H1 (cell line): ENCODE data around the gene YY1AP1. TPM values are rescaled to one million over a fixed set of nuclear protein-coding genes. Genes with fewer than 3 reads are reported as not detected.

Experiments used
- CTCF ChIA-PET: fragments of 300-600 bp; sonication (Branson Sonifier 250); formaldehyde crosslinking; loops from one replicate; lab custom pipeline; 2021; ENCODE audit not compliant: partially characterized antibody; lab: Charles Lee
- POLR2A ChIA-PET: fragments of 300-600 bp; sonication (Branson Sonifier 250); formaldehyde crosslinking; loops from one replicate; lab custom pipeline; 2021; ENCODE audit warnings: inconsistent platforms; ENCODE audit not compliant: partially characterized antibody; lab: Charles Lee
- DNase-seq, 2 experiments: peaks; one replicate each; pipeline versions ENCODE4 v3.0.0 to v3.0.0-alpha.2; 2010 to 2022; ENCODE audit warnings: low spot score in 2 of 2, low read depth in 1 of 2, mixed read lengths in 1 of 2
- FAIRE-seq: peaks from 2 replicates; lab custom pipeline; 2011; peaks lifted over from hg19 to GRCh38; lab: Jason Lieb, UNC
- H2AFZ ChIP-seq: 2 replicates; pipeline ENCODE4 v1.8.1; 2012; ENCODE audit warnings: low read length, inconsistent platforms
- H2AK5ac ChIP-seq: 2 replicates; pipeline ENCODE4 v1.6.1; 2013; ENCODE audit warnings: low read depth, low read length
- H2BK120ac ChIP-seq: replicated peaks from 2 replicates; pipeline ENCODE3; 2013; ENCODE audit warnings: low read depth, low read length, inconsistent platforms
- H2BK12ac ChIP-seq: 2 replicates; pipeline ENCODE4 v1.6.1; 2013; ENCODE audit warnings: low read depth, low read length
- H2BK15ac ChIP-seq: 2 replicates; pipeline ENCODE4 v1.6.1; 2013; ENCODE audit warnings: low read length
- H2BK20ac ChIP-seq: 2 replicates; pipeline ENCODE4 v1.6.1; 2013; ENCODE audit warnings: low read length
- H2BK5ac ChIP-seq: 2 replicates; pipeline ENCODE4 v1.6.1; 2013; ENCODE audit warnings: low read depth, low read length
- H3K14ac ChIP-seq: 2 replicates; pipeline ENCODE4 v1.6.1; 2013; ENCODE audit warnings: inconsistent platforms; ENCODE audit not compliant: insufficient read length
- H3K18ac ChIP-seq: 2 replicates; pipeline ENCODE4 v1.6.1; 2013; ENCODE audit warnings: low read length; ENCODE audit errors: extremely low read depth
- H3K23ac ChIP-seq: 2 replicates; pipeline ENCODE4 v1.6.1; 2013; ENCODE audit warnings: inconsistent platforms; ENCODE audit not compliant: insufficient read length
- H3K23me2 ChIP-seq: 2 replicates; pipeline ENCODE4 v1.6.1; 2013; ENCODE audit warnings: low read depth, low read length
- H3K27ac ChIP-seq: 2 replicates; pipeline ENCODE4 v1.6.1; 2011; ENCODE audit warnings: low read depth, low read length, inconsistent platforms
- H3K27me3 ChIP-seq, 4 experiments: replicated peaks in 1 of 4; 1 replicate in 1 of 4; 2 replicates in 3 of 4; pipeline versions ENCODE4 v1.6.1 to v1.8.1; 2011 to 2013; ENCODE audit warnings: low read length in 3 of 4, mild to moderate bottlenecking in 3 of 4, inconsistent platforms in 2 of 4, mixed read lengths in 2 of 4, moderate library complexity in 1 of 4; ENCODE audit not compliant: control insufficient read depth in 3 of 4, insufficient read depth in 3 of 4; ENCODE audit errors: extremely low read depth in 1 of 4
- H3K36me3 ChIP-seq, 4 experiments: 2 replicates each; pipeline versions ENCODE4 v1.6.1 to v1.8.1; 2011 to 2013; ENCODE audit warnings: mild to moderate bottlenecking in 4 of 4, low read length in 3 of 4, moderate library complexity in 2 of 4, control low read depth in 1 of 4, inconsistent platforms in 1 of 4; ENCODE audit not compliant: insufficient read depth in 4 of 4, control insufficient read depth in 2 of 4
- H3K4ac ChIP-seq: replicated peaks from 2 replicates; pipeline ENCODE3; 2013; ENCODE audit warnings: low read length, low read depth, mixed read lengths, inconsistent platforms; ENCODE audit not compliant: insufficient read length
- H3K4me1 ChIP-seq, 4 experiments: replicated peaks in 1 of 4; 1 replicate in 1 of 4; 2 replicates in 3 of 4; pipeline versions ENCODE4 v1.6.1 to v1.8.1; 2011 to 2013; ENCODE audit warnings: low read length in 3 of 4, inconsistent platforms in 2 of 4, mixed read lengths in 1 of 4; ENCODE audit not compliant: insufficient read depth in 4 of 4, control insufficient read depth in 3 of 4
- H3K4me2 ChIP-seq, 2 experiments: 2 replicates each; pipeline versions ENCODE4 v1.6.1 to v1.8.1; 2011 to 2013; ENCODE audit warnings: low read depth in 2 of 2, low read length in 2 of 2, control low read depth in 1 of 2, inconsistent platforms in 1 of 2, mild to moderate bottlenecking in 1 of 2; ENCODE audit not compliant: insufficient read depth in 1 of 2
- H3K4me3 ChIP-seq, 4 experiments: fragments of 200-600, 300-600 bp in 1 of 4; sonication (generic), shearing (Covaris generic), sonication (Bioruptor Twin) in 1 of 4; 2 replicates each; pipeline versions ENCODE4 v1.5.1 to v1.8.1; 2011 to 2016; ENCODE audit warnings: low read length in 4 of 4, low read depth in 3 of 4, control low read depth in 2 of 4, inconsistent platforms in 2 of 4, mild to moderate bottlenecking in 2 of 4, mixed read lengths in 1 of 4, moderate library complexity in 1 of 4; ENCODE audit not compliant: insufficient read depth in 2 of 4; ENCODE audit errors: extremely low read depth in 1 of 4
- H3K56ac ChIP-seq: replicated peaks from 2 replicates; pipeline ENCODE3; 2013; ENCODE audit warnings: low read depth, mild to moderate bottlenecking, mixed read lengths, low read length, inconsistent platforms; ENCODE audit not compliant: insufficient read length
- H3K79me1 ChIP-seq: 2 replicates; pipeline ENCODE4 v1.6.1; 2013; ENCODE audit warnings: low read depth, low read length, control low read depth
- H3K79me2 ChIP-seq, 2 experiments: 2 replicates each; pipeline versions ENCODE4 v1.6.1 to v1.8.1; 2012 to 2013; ENCODE audit warnings: low read length in 2 of 2, mild to moderate bottlenecking in 2 of 2, inconsistent platforms in 1 of 2; ENCODE audit not compliant: insufficient read depth in 2 of 2, control insufficient read depth in 1 of 2
- H3K9ac ChIP-seq, 4 experiments: replicated peaks in 1 of 4; 1 replicate in 1 of 4; 2 replicates in 3 of 4; pipeline versions ENCODE4 v1.6.1 to v1.8.1; 2011 to 2013; ENCODE audit warnings: low read depth in 3 of 4, low read length in 3 of 4, control low read depth in 2 of 4, mild to moderate bottlenecking in 2 of 4, moderate library complexity in 2 of 4, inconsistent platforms in 1 of 4; ENCODE audit errors: extremely low read depth in 1 of 4
- H3K9me3 ChIP-seq, 2 experiments: 2 replicates each; pipeline versions ENCODE4 v1.6.1 to v1.8.1; 2012 to 2013; ENCODE audit warnings: mild to moderate bottlenecking in 2 of 2, moderate library complexity in 2 of 2, control low read depth in 1 of 2, inconsistent platforms in 1 of 2, low read depth in 1 of 2, low read length in 1 of 2, mixed read lengths in 1 of 2; ENCODE audit not compliant: insufficient read depth in 2 of 2
- H4K20me1 ChIP-seq, 2 experiments: replicated peaks in 1 of 2; 2 replicates each; pipeline versions ENCODE3 to v1.8.1; 2011 to 2013; ENCODE audit warnings: inconsistent platforms in 2 of 2, low read length in 2 of 2, mild to moderate bottlenecking in 1 of 2; ENCODE audit not compliant: insufficient read depth in 2 of 2, control insufficient read depth in 1 of 2
- H4K5ac ChIP-seq: 2 replicates; pipeline ENCODE4 v1.6.1; 2013; ENCODE audit warnings: low read length, low read depth, mixed read lengths, inconsistent platforms; ENCODE audit not compliant: insufficient read length
- H4K8ac ChIP-seq: 2 replicates; pipeline ENCODE4 v1.8.0; 2013; ENCODE audit warnings: mild to moderate bottlenecking, moderate library complexity, low read length, inconsistent platforms; ENCODE audit not compliant: insufficient read depth; ENCODE audit errors: extremely low read depth
- H4K91ac ChIP-seq: replicated peaks from 2 replicates; pipeline ENCODE3; 2013; ENCODE audit warnings: low read length, mixed read lengths, inconsistent platforms; ENCODE audit not compliant: insufficient read length
- ATF2 ChIP-seq: IDR thresholded peaks from 2 replicates; pipeline ENCODE4 v1.6.1; 2012; ENCODE audit warnings: low read length, inconsistent platforms
- BACH1 ChIP-seq: IDR thresholded peaks from 2 replicates; pipeline ENCODE4 v1.6.1; 2012; ENCODE audit warnings: low read length, improper control_type of control experiment
- CEBPB ChIP-seq: IDR thresholded peaks from 2 replicates; pipeline ENCODE4 v1.6.1; 2012; ENCODE audit warnings: low read depth, low read length
- CREB1 ChIP-seq: IDR thresholded peaks from 2 replicates; pipeline ENCODE4 v1.6.1; 2012; ENCODE audit warnings: inconsistent platforms
- KDM1A ChIP-seq: fragments of 200-600, 300-600 bp; sonication (generic); IDR thresholded peaks from 2 replicates; pipeline ENCODE4 v1.7.1; 2016; ENCODE audit warnings: mild to moderate bottlenecking, low read length, borderline replicate concordance
- MAX ChIP-seq: IDR thresholded peaks from 2 replicates; pipeline ENCODE4 v1.6.1; 2012; ENCODE audit warnings: inconsistent platforms
- PHF8 ChIP-seq: fragments of 200-600 bp; sonication (generic); conservative IDR thresholded peaks from 2 replicates; pipeline ENCODE4 v1.7.1; 2012; ENCODE audit warnings: low read depth, mild to moderate bottlenecking, inconsistent platforms, low read length, moderate library complexity
- RBBP5 ChIP-seq: IDR thresholded peaks from 2 replicates; pipeline ENCODE4 v1.7.1; 2012; ENCODE audit warnings: low read depth, mild to moderate bottlenecking, inconsistent platforms, low read length, moderate library complexity, borderline replicate concordance
- WGBS, 2 experiments: shearing (Covaris generic) in 1 of 2; methylation state at CpG; one replicate each; pipeline versions ENCODE4 v1.1.6 to v1.1.7; 2013 to 2015; ENCODE audit warnings: low lambda C conversion rate in 2 of 2, mixed read lengths in 2 of 2, inconsistent platforms in 1 of 2, low coverage in 1 of 2, missing lambda C conversion rate in 1 of 2; ENCODE audit not compliant: insufficient replicate concordance in 2 of 2, insufficient coverage in 1 of 2, insufficient read length in 1 of 2; ENCODE audit errors: extremely low coverage in 1 of 2, missing lambda C conversion rate in 1 of 2; 5-methylcytosine and 5-hydroxymethylcytosine counted together
- polyA plus RNA-seq, 7 experiments: library from polyadenylated mRNA; depleted of rRNA in 3 of 7; stranded (reverse) in 5 of 7; unstranded in 2 of 7; fragments of >200 nt in 5 of 7; fragments of 200-250 nt in 2 of 7; gene quantifications; 1 replicate in 5 of 7; 2 replicates in 1 of 7; 4 replicates in 1 of 7; pipeline versions ENCODE4 v1.2.1 to v1.2.3, GENCODE V29; 2011 to 2013; ENCODE audit warnings: missing spikeins in 2 of 7, mixed read lengths in 2 of 7
- total RNA-seq: library from RNA; stranded (reverse); fragmentation: NEBNext Ultra II Directional; extraction: Animal tissue kit (Norgen Biotek cat#: 25700); gene quantifications from 2 replicates; pipeline ENCODE4 v1.2.1, GENCODE V29; 2021

Gene YY1AP1
- total and polyA plus RNA-seq, 2 of the 8 experiments (the other 6 are each of a cell fraction or from before 2014, with no cell fraction given), result 44.2 to 48.6 TPM

DNA sequence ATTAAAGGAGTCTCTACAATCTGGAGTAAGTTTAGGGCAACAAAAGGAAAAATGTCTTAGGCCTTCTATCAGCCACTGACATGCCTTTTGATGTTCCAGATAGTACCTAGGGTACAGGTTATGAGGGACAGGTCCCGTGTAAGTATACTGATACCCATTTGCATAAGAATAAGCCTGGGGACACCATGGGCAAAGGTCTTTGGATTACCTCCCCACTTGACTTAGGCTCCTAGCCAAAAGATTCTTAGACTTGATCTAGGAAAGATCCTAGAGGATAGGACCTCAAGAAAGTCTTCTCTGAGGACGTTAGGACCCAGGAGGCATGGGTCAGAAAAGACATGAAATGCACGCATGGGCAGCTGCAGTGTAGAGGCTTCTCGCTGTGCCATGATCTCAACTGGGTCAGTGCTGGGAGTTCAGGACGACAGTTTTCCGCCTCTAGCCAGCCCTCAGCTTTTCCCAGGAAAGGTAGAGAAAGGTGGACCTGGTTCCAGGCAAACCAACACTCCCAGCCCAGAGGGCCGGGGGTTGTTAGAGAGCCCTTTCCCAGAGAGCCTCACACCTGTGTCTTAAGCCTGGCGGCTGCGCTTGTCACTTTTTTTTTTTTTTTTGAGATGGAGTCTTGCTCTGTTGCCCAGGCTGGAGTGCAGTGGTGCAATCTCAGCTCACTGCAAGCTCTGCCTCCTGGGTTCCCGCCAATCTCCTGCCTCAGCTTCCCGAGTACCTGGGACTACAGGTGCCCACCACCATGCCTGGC lies 52.0 kb downstream of the YY1AP1 start:
- Histone ChIP-seq H3K79me2 (no peaks in the 10 kb centered on the region), H4K5ac (no peak overlapping the region), H3K27ac (0 out of 2 replicates have a peak overlapping the region, but pooled peaks have one; percentile 14), H4K91ac (no peak overlapping the region), H2BK120ac (no peak overlapping the region), H3K79me1 (no peaks in the 10 kb centered on the region), H2BK5ac (no peak overlapping the region; the same call in 1 of the 2 replicates), H3K4me2 (no peak overlapping the region), H3K14ac (no peak overlapping the region), H3K56ac (no peak overlapping the region), H3K4me1 (peaks cover 0 to 4% (median 3%) of the 10 kb centered on the region in 4 experiments; a peak in 2 of 7 replicates), H2BK12ac (peak overlapping the region; percentile 7; the same call in 1 of the 2 replicates), H3K18ac (no peak overlapping the region; the same call in 1 of the 2 replicates), H3K9me3 (peaks cover 1 to 3% of the 10 kb centered on the region in 2 experiments; a peak in 2 of 4 replicates), H3K23me2 (no peaks in the 10 kb centered on the region), H3K27me3 (no peaks in the 10 kb centered on the region), H3K4ac (no peak overlapping the region), H3K36me3 (no peaks in the 10 kb centered on the region), H4K20me1 (no peaks in the 10 kb centered on the region), H2AK5ac (0 out of 2 replicates have a peak overlapping the region, but pooled peaks have one; percentile 16), H2AFZ (no peak overlapping the region), H2BK15ac (0 out of 2 replicates have a peak overlapping the region, but pooled peaks have one; percentile 0), H4K8ac (no peak overlapping the region), H3K9ac (no peak overlapping the region), H2BK20ac (peak overlapping the region; percentile 16; the same call in 1 of the 2 replicates), H3K23ac (no peak overlapping the region), H3K4me3 (no peak overlapping the region)
- FAIRE-seq (no peak), DNase-seq (no peak)
- WGBS, 2 experiments, result 94% methylated on average over 11 of the region's 11 CpGs; no CpG with 5 or more reads in 1 of the 2 experiments
- CTCF ChIA-PET, result interaction anchor here (0.6 kb wide), 1 partner anchor 376 kb away, joined by 4 read pairs; no protein-coding TSS in a partner anchor
- no peak for TF ChIP-seq PHF8
- no peak for TF ChIP-seq CEBPB
- TF ChIP-seq ATF2, result no peak
- no peak for TF ChIP-seq KDM1A
- no peak for TF ChIP-seq MAX
- TF ChIP-seq BACH1, result no peak
- TF ChIP-seq RBBP5, result no peak
- TF ChIP-seq CREB1, result no peak
- POLR2A ChIA-PET, result no interaction called here
